GM12878 (cell line): Measurements from ENCODE around the gene CRBN. TPM values are rescaled to one million over a fixed set of nuclear protein-coding genes. Genes with fewer than 3 reads are reported as not detected.

Experiments
- ATAC-seq: fragments of 200-7000 bp; cut with Tn5 transposase; 3 replicates; pipeline ENCODE4 v1.9.1; 2020; ENCODE audit warnings: mild to moderate bottlenecking, moderate library complexity
- BruUV-seq: library from RNA; stranded (reverse); fragments of 400-500 nt; replicated peaks from 2 replicates; lab custom pipeline; 2021; lab: Mats Ljungman, UMichigan
- CTCF ChIA-PET: fragments of 300-600 bp; sonication (Branson Sonifier 250); formaldehyde crosslinking; extraction: SDS; loops from one replicate; lab custom pipeline; 2021; ENCODE audit warnings: inconsistent platforms; lab: Yijun Ruan, JAX
- POLR2A ChIA-PET: fragments of 350-600 bp; formaldehyde crosslinking; extraction: SDS; loops from one replicate; lab custom pipeline; 2021; ENCODE audit warnings: inconsistent platforms; lab: Charles Lee
- RAD21 ChIA-PET: fragments of 300-600 bp; sonication (Branson Sonifier 250); formaldehyde crosslinking; loops from one replicate; lab custom pipeline; 2023; ENCODE audit warnings: antibody characterized with exemption; ENCODE audit not compliant: unreplicated experiment; lab: Charles Lee
- SMC1A ChIA-PET: fragments of 300-600 bp; sonication (Branson Sonifier 250); formaldehyde crosslinking; loops from one replicate; lab custom pipeline; 2023; ENCODE audit not compliant: unreplicated experiment, uncharacterized antibody; lab: Charles Lee
- DNase-seq: peaks from one replicate; pipeline ENCODE4 v3.0.0-alpha.2; 2011; ENCODE audit warnings: low read depth, low spot score
- FAIRE-seq: peaks from 3 replicates; lab custom pipeline; 2011; peaks lifted over from hg19 to GRCh38; lab: Jason Lieb, UNC
- H2AFZ ChIP-seq: 2 replicates; pipeline ENCODE4 v1.6.0; 2011; ENCODE audit warnings: low read depth, low read length, control low read depth; ENCODE audit not compliant: control insufficient read depth
- H3K27ac ChIP-seq: 2 replicates; pipeline ENCODE4 v1.5.1; 2011; ENCODE audit warnings: control low read depth; ENCODE audit not compliant: control insufficient read depth, insufficient read depth
- H3K27me3 ChIP-seq, 2 experiments: replicated peaks in 1 of 2; 2 replicates each; pipeline versions ENCODE4 v1.6.0 to v1.6.1; 2011; ENCODE audit warnings: low read length in 1 of 2; ENCODE audit not compliant: control insufficient read depth in 2 of 2, insufficient read depth in 2 of 2
- H3K36me3 ChIP-seq, 2 experiments: 2 replicates each; pipeline ENCODE4 v1.5.1; 2011; ENCODE audit warnings: low read length in 1 of 2; ENCODE audit not compliant: control insufficient read depth in 2 of 2, insufficient read depth in 2 of 2
- H3K4me1 ChIP-seq: 2 replicates; pipeline ENCODE4 v1.6.1; 2011; ENCODE audit warnings: mild to moderate bottlenecking, low read length, moderate library complexity, mixed read lengths; ENCODE audit not compliant: control insufficient read depth, insufficient read depth
- H3K4me2 ChIP-seq: 2 replicates; pipeline ENCODE4 v1.6.0; 2011; ENCODE audit warnings: control low read depth; ENCODE audit not compliant: control insufficient read depth, insufficient read depth
- H3K4me3 ChIP-seq: fragments of 200-600 bp; sonication (generic); 2 replicates; pipeline ENCODE4 v1.5.1; 2016
- H3K79me2 ChIP-seq: 2 replicates; pipeline ENCODE4 v1.6.0; 2011; ENCODE audit warnings: low read length; ENCODE audit not compliant: control insufficient read depth, insufficient read depth
- H3K9ac ChIP-seq: 2 replicates; pipeline ENCODE4 v1.8.0; 2011; ENCODE audit warnings: low read length, control low read depth, mixed read lengths; ENCODE audit not compliant: control insufficient read depth, insufficient read depth
- H3K9me3 ChIP-seq: replicated peaks from 3 replicates; pipeline ENCODE4 v1.5.1; 2011; ENCODE audit warnings: mild to moderate bottlenecking, low read length; ENCODE audit not compliant: control insufficient read depth, insufficient read depth
- H4K20me1 ChIP-seq: 2 replicates; pipeline ENCODE4 v1.6.0; 2011; ENCODE audit not compliant: control insufficient read depth, insufficient read depth
- BMI1 ChIP-seq: fragments of 450-650 bp; IDR thresholded peaks from 2 replicates; pipeline ENCODE4 v1.6.1; 2016; ENCODE audit warnings: mild to moderate bottlenecking, moderate library complexity, borderline replicate concordance
- HDAC2 ChIP-seq: fragments of 200-600 bp; sonication (generic); IDR thresholded peaks from 2 replicates; pipeline ENCODE4 v1.6.1; 2017
- NR2C1 ChIP-seq: fragments of 450-650 bp; IDR thresholded peaks from 2 replicates; pipeline ENCODE4 v1.6.1; 2017; ENCODE audit warnings: antibody characterized with exemption, mild to moderate bottlenecking, moderate library complexity
- SMAD1 ChIP-seq: fragments of 450-650 bp; IDR thresholded peaks from 2 replicates; pipeline ENCODE4 v1.6.1; 2018; ENCODE audit warnings: mild to moderate bottlenecking, low read depth; ENCODE audit not compliant: partially characterized antibody
- SMAD5 ChIP-seq: IDR thresholded peaks from 2 replicates; pipeline ENCODE4 v1.6.1; 2016; ENCODE audit warnings: antibody characterized with exemption, low read depth
- TARDBP ChIP-seq: IDR thresholded peaks from 2 replicates; pipeline ENCODE4 v1.6.1; 2016; ENCODE audit warnings: borderline replicate concordance
- ZBED1 ChIP-seq: IDR thresholded peaks from 2 replicates; pipeline ENCODE4 v1.6.1; 2016; ENCODE audit warnings: borderline replicate concordance
- WGBS: methylation state at CpG from one replicate; pipeline ENCODE4 v1.1.6; 2016; ENCODE audit warnings: low lambda C conversion rate; ENCODE audit not compliant: insufficient replicate concordance, insufficient coverage; ENCODE audit errors: missing lambda C conversion rate; 5-methylcytosine and 5-hydroxymethylcytosine counted together
- in situ Hi-C: fragments of 300-500 bp; cut with MboI; formaldehyde crosslinking; loops from 9 replicates; pipeline ENCODE4 v1.14.3; 2018; ENCODE audit warnings: mixed read lengths
- intact Hi-C: fragments of 100-400 bp; cut with micrococcal nuclease; formaldehyde crosslinking; loops from one replicate; pipeline ENCODE4 v1.14.2; 2022; ENCODE audit not compliant: unreplicated experiment
- polyA plus RNA-seq, 11 experiments: library from polyadenylated mRNA; depleted of rRNA in 4 of 11; unstranded in 6 of 11; stranded (reverse) in 5 of 11; fragments of >200 nt; fragmentation: Nextera tagmentation in 4 of 11; fragmentation: Illumina TruSeq in 1 of 11; extraction: Ambion mirVana in 4 of 11; extraction: Trizol in 1 of 11; gene quantifications; 1 replicate in 1 of 11; 2 replicates in 10 of 11; pipeline versions ENCODE4 v1.2.1 to v1.2.3, GENCODE V29; 2011 to 2016; ENCODE audit warnings: inconsistent platforms in 2 of 11, missing spikeins in 2 of 11, low read depth in 1 of 11
- total RNA-seq, 4 experiments: library from RNA; depleted of rRNA in 3 of 4; stranded (reverse); fragments of >200 nt in 3 of 4; fragmentation: Illumina TruSeq in 1 of 4; extraction: Trizol in 1 of 4; gene quantifications; 2 replicates each; pipeline versions ENCODE4 v1.2.1 to v1.2.3, GENCODE V29; 2013 to 2021
- TF ChIP-seq, protein P1 (sequence below): fragments of 450-650 bp; IDR thresholded peaks from 2 replicates; pipeline ENCODE4 v1.6.1; 2018; ENCODE audit warnings: borderline replicate concordance, mild to moderate bottlenecking; ENCODE audit not compliant: partially characterized antibody
- TF ChIP-seq, protein P2 (sequence below): fragments of 150-350 bp; IDR thresholded peaks from 2 replicates; pipeline ENCODE4 v1.6.1; 2016; ENCODE audit warnings: low read depth, low read length

Gene CRBN
- total and polyA plus RNA-seq, 10 of the 15 experiments (the other 5 are each of a cell fraction or from before 2014, with no cell fraction given): 21.7 to 115 (median 35.8) TPM

DNA sequence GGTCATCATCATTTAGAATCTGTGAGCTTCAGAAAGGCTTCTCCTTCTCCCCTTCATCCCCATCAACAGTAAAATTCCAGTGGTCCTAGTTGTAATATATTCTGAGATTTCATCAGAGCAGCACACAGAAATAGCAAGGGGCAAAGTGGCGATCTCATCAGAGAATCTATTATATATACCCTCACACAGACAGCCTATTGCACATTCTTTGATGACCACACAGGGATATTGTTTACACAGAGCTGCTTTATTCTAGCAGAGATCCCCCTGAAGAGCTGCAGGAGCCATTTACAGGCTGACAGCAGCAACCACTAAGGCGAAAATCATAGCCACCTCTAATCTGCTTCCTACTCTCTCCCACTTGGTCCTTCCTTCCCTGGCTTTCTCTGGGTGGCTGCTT, 42.0 kb upstream of the CRBN start:
- H3K4me1 ChIP-seq: no peaks in the 10 kb centered on the region
- in situ Hi-C loops (no loop called here), intact Hi-C loops (no loop called here)
- BruUV-seq: no TSS peak
- H3K9me3 ChIP-seq: no peaks in the 10 kb centered on the region
- H3K4me2 ChIP-seq: no peak overlapping the region
- H4K20me1 ChIP-seq: no peaks in the 10 kb centered on the region
- H3K27me3 ChIP-seq: no peaks in the 10 kb centered on the region
- no peak for FAIRE-seq
- ChIA-PET POLR2A (no interaction called here), CTCF (interaction anchor here (3.3 kb wide), 1 partner anchor 21 kb away, joined by 11 read pairs; no protein-coding TSS in a partner anchor)
- WGBS: 40% methylated on average over 2 of the region's 2 CpGs
- no peak overlapping the region for H3K27ac ChIP-seq
- no peaks in the 10 kb centered on the region for H3K36me3 ChIP-seq
- H3K4me3 ChIP-seq: no peak overlapping the region
- no peaks in the 10 kb centered on the region for H3K79me2 ChIP-seq
- H2AFZ ChIP-seq: no peak overlapping the region
- no peak for DNase-seq
- TF ChIP-seq, protein P1, sequence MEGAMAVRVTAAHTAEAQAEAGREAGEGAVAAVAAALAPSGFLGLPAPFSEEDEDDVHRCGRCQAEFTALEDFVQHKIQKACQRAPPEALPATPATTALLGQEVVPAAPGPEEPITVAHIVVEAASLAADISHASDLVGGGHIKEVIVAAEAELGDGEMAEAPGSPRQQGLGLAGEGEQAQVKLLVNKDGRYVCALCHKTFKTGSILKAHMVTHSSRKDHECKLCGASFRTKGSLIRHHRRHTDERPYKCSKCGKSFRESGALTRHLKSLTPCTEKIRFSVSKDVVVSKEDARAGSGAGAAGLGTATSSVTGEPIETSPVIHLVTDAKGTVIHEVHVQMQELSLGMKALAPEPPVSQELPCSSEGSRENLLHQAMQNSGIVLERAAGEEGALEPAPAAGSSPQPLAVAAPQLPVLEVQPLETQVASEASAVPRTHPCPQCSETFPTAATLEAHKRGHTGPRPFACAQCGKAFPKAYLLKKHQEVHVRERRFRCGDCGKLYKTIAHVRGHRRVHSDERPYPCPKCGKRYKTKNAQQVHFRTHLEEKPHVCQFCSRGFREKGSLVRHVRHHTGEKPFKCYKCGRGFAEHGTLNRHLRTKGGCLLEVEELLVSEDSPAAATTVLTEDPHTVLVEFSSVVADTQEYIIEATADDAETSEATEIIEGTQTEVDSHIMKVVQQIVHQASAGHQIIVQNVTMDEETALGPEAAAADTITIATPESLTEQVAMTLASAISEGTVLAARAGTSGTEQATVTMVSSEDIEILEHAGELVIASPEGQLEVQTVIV: no peak
- TF ChIP-seq NR2C1 (no peak), ZBED1 (no peak), SMAD1 (no peak), BMI1 (no peak), HDAC2 (no peak), TARDBP (no peak), SMAD5 (no peak)
- TF ChIP-seq, protein P2, sequence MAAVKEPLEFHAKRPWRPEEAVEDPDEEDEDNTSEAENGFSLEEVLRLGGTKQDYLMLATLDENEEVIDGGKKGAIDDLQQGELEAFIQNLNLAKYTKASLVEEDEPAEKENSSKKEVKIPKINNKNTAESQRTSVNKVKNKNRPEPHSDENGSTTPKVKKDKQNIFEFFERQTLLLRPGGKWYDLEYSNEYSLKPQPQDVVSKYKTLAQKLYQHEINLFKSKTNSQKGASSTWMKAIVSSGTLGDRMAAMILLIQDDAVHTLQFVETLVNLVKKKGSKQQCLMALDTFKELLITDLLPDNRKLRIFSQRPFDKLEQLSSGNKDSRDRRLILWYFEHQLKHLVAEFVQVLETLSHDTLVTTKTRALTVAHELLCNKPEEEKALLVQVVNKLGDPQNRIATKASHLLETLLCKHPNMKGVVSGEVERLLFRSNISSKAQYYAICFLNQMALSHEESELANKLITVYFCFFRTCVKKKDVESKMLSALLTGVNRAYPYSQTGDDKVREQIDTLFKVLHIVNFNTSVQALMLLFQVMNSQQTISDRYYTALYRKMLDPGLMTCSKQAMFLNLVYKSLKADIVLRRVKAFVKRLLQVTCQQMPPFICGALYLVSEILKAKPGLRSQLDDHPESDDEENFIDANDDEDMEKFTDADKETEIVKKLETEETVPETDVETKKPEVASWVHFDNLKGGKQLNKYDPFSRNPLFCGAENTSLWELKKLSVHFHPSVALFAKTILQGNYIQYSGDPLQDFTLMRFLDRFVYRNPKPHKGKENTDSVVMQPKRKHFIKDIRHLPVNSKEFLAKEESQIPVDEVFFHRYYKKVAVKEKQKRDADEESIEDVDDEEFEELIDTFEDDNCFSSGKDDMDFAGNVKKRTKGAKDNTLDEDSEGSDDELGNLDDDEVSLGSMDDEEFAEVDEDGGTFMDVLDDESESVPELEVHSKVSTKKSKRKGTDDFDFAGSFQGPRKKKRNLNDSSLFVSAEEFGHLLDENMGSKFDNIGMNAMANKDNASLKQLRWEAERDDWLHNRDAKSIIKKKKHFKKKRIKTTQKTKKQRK: no peak
- TF ChIP-seq, all 136 proteins: peak for 0
- ChIA-PET SMC1A (interaction anchor here (0.7 kb wide), 1 partner anchor 19 kb away, joined by 3 read pairs; no protein-coding TSS in a partner anchor), RAD21 (no interaction called here)
- H3K9ac ChIP-seq: no peak overlapping the region
- no peak for ATAC-seq
